Measurements from ENCODE around the gene MINDY4.
"Not testable (repeated sequence)": the region's sequence is repeated elsewhere in the genome, so short reads cannot be mapped to it uniquely, and the experiment has no call there.

The MINDY4 gene

DNA sequence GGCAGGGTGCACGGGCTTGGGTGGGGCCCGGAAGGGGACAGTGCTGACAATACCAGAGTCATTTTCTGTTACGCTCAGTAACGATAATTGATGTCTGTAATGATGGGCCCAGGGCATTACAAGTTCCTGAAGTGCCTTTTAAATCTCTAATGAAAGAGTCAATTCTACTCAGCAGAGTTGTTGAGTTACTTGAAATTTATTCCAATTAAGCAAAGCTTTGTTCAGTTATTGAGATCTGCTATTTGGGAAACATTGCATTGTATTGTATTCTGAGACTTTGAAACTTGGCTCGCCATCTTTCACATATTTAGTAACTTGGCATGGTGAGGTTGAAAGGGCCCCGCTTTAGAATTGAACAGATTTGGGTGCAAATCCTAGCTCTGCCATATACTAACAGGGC is 34.7 kb downstream of the MINDY4 start:
- no peak for DNase-seq

DNA sequence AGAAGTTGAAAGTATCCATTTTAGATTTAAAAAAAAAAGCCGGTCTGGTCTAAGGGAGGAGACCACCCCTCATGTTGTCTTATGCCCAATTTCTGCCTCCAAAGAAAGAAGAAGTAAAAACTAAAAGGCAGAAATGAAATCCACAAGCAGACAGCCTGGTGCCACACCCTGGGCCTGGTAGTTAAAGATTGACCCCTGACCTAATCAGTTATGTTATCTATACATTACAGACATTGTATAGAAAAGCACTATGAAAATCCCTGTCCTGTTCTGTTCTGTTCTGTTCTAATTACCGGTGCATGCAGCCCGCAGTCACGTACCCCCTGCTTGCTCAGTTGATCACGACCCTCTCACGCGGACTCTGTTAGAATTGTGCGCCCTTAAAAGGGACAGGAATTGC is 36.3 kb downstream of the MINDY4 start:
- not testable (repeated sequence) for DNase-seq

DNA sequence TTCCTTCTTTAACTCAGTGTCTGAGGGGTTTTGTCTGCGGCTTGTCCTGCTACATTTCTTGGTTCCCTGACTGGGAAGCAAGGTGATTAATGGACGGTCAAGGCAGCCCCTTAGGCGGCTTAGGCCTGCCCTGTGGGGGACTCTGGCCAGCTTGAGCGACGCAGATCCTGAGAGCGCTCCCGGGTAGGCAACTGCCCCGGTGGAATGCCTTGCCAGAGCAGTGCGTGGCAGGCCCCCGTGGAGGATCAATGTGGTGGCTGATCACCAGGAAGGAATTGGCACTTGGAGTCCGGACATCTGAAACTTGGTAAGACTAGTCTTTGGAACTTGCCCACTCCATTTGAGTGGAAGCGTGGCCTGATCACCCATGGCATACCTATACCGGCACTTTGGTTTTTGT is 36.7 kb downstream of the MINDY4 start:
- not testable (repeated sequence) for DNase-seq

DNA sequence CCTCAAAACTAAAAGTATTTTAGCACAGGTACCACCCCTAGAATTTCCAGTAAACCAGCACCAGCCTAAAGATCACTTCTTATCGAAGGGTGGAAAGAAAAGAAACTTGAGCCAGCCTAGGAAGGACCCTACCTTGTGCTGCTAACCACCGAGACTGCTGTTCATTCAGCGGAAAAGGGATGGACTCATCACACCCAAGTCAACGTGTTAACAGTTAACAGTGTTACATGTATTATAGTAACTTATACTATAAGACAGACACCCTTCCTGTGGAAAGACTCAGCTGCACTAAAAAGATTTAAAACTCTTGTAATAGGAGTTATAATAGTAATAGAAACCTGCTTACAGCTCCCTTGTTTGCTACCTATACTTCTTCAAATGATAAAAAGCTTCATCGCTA is 39.8 kb downstream of the MINDY4 start:
- DNase-seq: no peak

DNA sequence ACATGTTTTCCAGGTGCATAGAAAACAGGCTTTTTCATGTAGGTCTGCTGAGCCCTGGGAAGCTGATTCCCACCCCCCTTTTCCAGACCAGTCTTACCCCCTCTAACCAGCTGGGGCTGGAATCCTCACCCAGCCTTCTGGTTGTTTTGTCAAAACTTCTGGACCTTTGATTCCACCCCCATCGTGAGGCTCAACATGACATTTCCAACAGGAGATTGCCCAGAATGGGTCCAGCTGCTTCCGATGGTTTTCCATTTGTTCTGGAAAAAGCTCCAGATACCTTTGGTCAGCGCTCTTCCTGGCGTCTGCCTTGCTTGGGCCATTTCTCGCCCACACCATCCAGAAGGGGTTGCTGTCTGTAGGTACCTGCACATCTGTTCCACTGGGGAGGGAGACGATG is 41.5 kb downstream of the MINDY4 start:
- DNase-seq: no peak

DNA sequence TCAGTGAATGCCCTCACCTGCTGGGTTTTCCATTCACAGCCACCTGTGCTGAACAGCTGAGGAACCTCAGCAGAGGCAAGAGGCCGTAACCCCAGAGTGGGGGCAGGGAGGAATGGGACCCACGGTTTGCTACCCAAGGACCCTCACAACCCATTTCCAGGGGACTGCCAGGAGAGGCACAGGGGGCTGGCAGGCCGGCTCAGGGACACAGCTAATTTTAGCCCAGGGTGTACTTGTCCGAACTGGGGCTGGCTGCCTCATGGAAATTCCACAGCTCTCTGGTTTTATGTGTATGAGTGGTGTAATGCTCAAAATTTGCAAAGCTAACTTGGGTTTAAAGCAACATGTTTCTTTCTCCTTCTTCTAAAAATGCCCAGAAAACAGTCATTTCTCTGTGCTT is 42.2 kb downstream of the MINDY4 start:
- DNase-seq: no peak

DNA sequence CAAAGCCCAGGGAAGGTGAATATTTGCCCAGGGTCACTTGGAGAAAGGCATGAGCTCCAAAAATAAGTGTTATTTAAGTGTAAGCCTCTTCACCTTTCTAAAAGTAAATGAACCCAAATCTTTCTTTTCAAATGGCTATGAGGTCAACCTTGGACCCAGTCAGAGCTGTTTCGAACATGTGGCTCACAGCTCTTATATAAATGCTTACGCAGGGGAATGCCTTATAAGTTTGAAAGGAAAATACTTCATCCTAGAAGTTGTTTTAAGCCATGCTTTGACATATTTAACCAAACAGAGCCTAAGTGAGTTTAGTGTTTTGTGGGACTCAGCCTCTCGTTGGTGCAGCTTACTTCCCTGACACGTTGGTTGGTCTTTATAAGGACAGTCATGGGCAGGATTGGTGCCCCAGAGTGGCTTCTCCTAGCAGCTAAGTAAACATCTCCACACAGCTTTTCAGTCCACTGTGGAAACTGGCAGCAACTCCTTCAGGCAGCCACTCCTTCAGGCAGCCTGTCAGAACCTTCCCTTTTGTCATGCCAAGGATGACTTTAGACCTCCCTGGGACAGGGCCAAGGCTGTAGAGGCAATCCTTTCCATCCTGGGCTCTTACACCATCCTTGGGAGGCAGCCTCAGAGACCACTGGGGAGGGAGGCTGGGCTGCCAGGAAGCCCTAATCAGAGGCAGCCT is 43.6 kb downstream of the MINDY4 start:
- DNase-seq: no peak

DNA sequence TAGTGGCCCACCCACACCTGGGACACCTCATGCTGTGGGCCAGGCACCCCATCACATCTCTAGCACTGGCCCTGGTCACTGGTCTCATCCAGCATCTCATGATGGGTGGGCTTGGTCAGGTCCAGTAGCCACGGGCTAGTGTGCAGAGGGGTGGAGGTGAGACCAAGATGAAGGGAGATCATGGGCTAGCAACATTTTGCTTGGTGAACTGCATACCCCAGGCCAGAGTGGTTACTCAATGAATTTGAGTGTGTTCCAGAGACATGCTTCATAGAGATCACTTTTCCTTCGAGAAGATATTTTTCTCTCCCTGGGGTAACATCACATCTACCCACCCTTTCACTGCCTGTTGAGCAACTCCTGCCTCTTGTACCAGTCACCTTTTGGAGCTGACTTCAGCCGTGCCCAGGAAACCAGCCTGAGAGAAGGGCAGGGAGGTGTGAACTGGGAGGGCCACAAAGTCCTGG is 44.2 kb downstream of the MINDY4 start:
- no peak for DNase-seq

DNA sequence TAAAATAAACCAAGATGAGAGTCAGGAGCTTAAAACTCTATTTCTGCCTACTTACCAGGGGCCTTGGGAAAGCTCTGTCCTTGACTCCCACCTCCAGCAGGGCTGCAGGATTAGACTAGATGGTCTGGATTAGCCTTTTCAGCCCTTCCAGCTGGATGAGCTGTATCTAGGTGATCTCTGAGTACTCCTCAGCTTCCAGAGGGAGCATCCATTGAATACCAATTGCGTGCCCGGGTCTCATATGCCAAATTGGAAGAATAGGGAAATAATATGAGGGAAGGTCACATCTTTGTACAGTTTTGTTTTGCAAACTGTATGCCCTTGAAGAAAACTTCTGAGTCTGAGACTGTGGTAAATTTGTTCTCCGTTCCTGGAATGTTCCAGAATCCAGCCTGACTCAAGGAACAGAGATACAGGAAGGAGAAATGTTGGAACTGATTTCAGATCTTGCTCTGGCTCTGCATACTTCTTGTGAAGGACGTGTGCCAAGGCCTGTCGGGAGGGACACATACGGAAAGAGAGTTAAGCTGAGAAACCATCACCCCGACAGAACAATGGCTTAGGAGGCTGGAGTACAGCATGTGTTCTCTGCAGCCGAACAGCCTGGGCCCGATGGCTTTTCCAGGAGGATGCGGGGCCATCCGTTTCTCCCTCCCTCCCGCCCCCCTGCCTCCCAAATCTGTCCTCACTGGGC is 44.9 kb downstream of the MINDY4 start:
- no peak for DNase-seq

DNA sequence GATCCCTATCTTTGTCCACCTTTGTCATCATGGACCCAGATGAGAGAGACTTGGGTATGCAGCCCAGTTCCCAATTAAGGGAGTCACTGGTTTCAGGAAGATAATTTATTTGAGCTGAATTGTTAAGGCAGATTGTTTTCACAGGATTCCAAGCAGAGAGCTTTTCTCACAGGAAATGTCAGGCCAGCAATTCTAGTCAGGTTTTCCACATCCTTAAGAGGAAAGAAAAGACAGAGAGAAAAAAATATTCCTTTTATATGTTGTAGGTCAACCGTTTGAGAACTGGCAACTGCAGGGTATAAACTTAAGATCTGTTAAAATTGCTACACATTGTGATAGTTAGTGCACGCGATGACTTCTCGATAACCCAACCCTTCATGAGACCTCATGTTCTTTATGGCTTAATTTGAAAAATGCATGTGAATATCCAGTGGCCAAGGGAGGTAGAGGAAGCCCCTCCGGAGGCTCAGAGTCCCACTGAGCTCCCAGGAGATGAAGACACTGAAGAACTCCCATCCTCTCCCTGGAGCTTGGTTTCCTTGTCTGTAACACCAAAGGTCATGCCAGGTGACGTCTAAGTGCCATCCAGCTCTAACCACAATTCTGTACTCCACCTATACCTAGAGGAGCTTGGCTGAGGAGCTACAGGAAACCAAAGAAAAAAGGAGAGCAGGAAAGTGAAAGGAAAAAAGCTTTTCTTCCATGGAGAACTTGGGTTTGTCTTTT is 45.6 kb downstream of the MINDY4 start:
- DNase-seq: no peak

DNA sequence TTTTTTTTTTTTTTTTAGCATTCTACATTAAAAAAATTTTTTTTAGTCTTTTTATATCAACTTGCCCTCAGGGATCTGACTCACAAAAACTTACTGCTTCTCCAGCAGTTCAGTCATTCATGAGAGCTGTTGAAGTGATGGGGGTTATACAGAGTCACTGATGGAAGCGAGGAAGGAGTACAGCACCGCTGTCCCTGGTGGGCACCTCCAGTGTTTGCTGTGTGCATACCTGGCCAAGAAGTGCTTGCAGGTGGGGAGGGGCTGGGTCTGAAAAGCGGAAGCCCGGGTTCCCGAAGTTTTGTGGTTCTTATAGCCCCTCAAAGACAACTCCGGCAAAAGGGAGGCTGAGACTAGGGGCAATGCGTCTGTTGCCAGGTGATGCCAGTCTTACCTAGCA is 46.2 kb downstream of the MINDY4 start:
- no peak for DNase-seq

DNA sequence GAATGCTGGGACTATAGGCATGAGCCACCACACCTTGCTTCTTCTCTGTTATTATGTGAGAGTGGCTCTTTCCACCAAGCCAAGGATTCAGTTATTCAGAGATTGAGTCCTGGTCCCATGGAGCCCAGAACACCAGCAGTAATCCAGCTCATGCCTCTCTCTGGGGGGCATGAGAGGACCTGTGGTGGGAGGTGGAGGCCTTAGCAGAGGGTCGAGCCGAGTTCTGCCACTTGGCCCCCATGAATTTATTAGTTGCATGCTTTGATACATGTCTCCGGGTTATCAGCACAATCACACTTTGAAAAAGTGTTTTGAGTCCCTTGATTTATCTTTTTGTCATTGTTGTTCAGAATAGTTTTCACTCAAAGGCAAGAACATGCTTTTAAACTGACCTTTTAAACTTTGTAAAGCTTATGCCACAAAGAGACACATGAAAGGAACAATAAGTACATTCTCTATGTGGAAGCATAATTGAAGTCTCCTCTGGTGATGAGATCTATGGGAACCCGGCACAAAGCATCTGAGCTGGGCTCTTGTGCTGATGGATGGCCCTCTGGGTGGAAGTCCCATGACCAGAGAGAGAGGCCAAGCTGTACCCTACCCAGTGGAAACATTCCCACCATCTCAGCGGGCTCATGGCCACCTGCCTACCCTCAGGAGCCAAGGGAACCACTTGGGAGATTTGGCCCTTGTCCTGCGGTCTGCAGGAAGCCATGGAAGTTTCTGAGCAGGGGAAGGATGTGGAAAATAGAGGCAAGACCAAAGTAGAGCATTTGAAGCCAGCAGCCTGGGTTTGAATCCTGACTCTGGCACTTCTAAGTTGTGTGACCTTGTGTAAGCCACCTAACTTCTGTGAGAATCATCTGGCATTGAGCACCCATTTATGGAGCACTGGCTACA is 53.9 kb downstream of the MINDY4 start:
- DNase-seq: no peak

DNA sequence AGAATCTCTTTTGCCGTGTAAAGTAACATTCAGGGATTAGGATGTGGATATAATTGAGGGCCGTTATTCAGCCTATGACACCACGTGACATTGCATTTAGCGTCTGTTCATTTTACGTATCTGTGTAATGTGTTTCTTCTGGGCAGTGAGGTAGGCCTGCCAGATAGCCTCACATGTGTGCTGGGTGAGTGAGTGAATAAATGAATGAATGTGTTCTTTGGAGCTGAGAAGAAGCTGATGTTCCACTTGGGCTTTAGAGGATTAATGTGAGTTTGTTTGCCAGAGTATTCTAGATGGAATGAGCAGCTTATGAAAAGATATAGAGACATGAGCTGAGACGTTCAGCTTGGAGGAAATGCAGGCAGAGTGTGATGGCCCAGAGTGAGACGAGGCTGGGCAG is 55.0 kb downstream of the MINDY4 start:
- no peak for DNase-seq

DNA sequence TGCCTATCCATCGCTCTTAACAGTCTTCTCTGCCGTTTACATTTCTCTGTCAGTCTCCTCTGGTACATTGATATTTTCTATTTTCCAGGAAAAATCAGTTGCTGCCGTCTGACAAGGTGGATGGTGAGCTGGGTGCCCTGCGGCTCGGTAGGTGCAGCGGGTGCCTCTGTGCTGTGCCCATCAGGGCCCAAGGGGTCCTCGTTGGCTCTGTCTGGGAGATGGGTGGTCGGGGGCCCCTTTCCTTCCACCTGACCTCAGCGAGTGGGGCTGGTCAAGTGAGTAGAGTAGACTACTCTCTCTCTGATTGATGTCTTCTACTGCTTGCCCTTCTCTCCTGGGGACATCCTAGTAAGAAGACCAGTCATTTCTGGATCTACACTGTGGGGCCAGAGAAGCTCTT is 57.4 kb downstream of the MINDY4 start:
- no peak for DNase-seq

DNA sequence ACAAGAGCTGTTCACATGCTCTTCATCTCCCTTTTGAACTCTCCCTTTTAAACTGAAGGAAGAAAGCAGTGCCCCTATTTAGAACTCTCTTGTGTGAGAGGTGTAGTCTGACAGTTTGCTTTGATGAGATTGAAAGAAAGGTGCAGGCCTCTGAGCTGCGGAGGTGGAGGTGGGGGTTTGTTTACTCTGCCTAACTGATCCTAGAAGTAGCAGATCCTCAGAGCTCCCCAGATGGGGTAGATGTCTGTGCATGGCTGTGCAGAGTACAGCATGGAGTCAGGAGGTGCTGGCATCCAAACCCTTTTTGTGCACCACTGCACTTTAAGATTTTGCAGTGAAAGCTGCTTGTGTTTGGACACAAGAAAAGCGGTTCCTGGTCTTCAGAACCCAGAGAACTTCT is 58.3 kb downstream of the MINDY4 start:
- no peak for DNase-seq

DNA sequence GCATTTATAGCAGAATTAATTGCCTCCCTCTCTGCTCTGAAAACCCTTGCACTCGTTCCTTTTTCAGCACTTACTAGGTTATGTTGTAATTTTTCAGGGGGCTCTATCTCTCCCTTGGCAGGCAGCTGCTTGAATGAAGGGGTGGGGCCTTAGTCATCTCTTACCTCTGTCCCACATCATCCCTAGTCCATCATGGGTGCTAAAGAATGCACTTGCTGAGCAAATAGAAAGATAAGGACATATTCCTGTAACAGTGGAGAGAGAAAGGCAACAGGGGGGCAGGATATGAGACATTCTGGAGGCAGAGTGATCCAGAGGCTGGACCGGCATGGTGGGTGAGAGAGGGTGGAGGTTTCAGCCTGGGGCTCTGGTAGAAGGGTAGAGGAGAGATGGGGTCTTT is 60.0 kb downstream of the MINDY4 start:
- no peak for DNase-seq

DNA sequence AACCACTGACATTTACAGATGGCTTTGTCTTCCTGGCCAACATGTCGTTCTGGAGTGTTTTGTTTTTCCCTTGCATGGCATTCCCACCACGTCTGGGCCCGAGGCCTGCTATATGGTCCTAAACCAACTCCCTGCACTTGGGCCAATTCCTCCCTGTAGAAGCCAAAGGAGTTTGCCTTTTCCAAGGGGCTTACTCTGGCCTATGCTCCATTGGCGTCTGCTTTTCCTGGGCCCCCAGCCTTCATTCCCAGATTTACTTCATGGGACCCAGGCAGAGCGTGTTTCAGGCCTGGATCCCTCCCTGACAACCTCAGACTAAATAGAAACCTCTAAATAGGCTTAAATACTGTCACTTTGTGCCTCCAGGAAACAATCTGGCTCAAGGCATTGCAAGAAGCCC is 60.7 kb downstream of the MINDY4 start:
- no peak for DNase-seq

DNA sequence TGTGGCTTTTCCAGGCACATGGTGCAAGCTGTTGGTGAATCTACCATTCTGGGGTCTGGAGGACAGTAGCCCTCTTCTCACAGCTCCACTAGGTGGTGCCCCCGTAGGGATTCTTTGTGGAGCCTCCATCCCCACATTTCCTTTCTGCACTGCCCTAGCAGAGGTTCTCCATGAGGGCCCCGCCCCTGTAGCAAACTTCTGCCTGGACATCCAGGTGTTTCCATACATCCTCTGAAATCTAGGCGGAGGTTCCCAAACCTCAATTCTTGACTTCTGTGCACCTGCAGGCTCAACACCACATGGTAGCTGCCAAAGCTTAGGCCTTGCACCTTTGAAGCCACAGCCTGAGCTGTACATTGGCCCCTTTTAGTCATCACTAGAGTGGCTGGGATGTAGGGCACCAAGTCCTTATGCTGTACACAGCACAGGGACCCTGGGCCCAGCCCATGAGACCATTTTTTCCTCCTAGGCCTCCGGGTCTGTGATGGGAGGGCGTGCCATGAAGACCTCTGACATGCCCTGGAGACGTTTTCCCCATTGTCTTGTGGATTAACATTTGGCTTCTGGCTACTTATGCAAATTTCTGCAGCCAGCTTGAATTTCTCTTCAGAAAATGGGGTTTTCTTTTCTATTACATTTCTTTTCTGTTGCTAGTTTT is 62.9 kb downstream of the MINDY4 start:
- not testable (repeated sequence) for DNase-seq

DNA sequence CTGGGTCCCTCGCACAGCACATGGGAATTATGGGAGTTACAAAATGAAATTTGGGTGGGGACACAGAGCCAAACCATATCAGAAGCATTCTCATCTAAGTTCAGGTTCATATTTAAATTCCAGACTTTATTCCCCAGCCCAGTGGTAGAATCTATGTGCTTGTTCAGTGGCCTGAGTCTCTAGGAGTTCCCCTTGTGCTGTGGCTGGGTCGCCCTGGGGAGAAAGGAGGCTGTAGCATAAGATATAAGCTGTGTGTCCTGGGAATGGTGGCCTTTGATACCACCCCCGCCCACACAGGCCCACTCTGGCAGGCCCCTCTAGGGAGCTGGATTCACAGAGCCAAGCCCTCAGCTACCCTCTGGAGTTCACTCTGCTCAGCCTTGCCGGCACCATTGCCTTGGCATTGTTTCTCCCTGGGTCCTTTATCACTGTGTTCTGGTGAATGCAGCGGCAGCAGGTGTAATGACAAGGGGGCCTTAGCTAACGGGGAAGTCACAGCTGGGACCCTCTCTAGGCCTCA is 64.2 kb downstream of the MINDY4 start:
- no peak for DNase-seq

DNA sequence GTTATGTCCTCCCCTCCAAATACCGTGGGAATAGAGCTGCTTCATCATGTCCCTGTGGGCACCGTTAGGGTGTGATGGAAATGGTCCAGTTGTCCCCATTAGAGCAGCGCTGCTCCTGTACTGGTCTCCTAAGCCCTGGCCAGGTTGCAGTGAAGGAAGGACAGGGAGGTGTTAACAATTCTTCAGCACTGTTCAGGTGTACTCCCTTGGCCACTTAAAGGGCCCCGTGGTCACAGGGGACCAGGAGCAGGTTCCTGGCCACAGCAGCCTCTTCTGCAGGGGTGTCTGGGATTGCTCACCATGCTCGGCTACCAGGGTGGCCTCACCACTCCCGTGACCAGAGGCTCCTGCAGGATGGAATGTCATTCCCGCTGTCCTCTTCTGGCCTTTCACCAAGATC is 65.8 kb downstream of the MINDY4 start:
- no peak for DNase-seq

DNA sequence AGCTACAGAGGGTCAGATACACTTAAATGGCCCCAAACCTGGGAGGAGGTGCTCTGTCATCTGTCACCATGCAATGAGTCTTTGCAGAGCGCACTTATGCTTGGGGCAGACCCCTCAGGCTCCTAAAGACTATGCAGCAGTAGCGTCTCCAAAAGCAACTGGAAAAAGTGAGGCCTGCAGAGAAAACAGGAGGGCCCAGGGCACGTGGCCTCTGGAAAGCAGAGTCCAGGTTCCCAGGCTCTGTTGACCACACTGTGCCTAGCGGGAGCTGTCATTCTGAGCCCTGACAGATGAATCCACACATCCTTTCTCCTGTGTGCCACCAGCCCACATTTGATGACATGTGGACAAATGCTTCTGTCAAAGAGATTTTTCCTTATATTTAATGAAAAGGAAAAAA is 66.4 kb downstream of the MINDY4 start:
- DNase-seq: no peak

DNA sequence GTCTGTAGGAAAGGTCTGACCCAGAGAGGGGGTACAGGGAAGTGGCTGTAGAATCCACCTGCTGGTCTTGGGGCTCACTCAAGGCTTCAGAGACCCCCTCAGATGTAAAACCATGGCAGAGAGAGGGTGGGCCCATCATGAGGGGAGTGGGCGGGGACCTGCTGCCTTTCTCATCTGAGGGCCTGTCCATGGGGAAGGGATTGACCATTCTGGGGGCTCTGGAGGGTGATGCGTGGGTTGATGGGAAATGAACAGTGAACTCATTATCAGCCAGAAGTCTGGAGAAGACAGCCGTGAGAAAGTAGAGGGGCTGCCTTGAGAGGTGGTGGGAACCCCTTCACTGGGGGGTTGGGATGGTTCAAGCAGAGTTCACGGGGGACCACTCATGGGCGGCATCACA is 66.8 kb downstream of the MINDY4 start:
- no peak for DNase-seq

Measured in NCI-H2171 (cell line).